HG03175 (cell line): Measurements from ENCODE around the gene XYLT2.
"Not testable (repeated sequence)": the region's sequence is repeated elsewhere in the genome, so short reads cannot be mapped to it uniquely, and the experiment has no call there.

Source experiments
- ATAC-seq: cut with Tn5 transposase; IDR thresholded peaks from one replicate; pipeline ENCODE4 v1.9.1; 2021; ENCODE audit warnings: mild to moderate bottlenecking, moderate library complexity; ENCODE audit not compliant: unreplicated experiment

The XYLT2 gene

GRCh38 chr17:50319306-50320004 lies 26.5 kb upstream of the XYLT2 start:
- ATAC-seq, result no peak

GRCh38 chr17:50322271-50322670 lies 23.7 kb upstream of the XYLT2 start:
- no peak for ATAC-seq

GRCh38 chr17:50323060-50323459 lies 22.9 kb upstream of the XYLT2 start:
- no peak for ATAC-seq

GRCh38 chr17:50325906-50326305 lies 20.0 kb upstream of the XYLT2 start:
- ATAC-seq, result no peak

DNA sequence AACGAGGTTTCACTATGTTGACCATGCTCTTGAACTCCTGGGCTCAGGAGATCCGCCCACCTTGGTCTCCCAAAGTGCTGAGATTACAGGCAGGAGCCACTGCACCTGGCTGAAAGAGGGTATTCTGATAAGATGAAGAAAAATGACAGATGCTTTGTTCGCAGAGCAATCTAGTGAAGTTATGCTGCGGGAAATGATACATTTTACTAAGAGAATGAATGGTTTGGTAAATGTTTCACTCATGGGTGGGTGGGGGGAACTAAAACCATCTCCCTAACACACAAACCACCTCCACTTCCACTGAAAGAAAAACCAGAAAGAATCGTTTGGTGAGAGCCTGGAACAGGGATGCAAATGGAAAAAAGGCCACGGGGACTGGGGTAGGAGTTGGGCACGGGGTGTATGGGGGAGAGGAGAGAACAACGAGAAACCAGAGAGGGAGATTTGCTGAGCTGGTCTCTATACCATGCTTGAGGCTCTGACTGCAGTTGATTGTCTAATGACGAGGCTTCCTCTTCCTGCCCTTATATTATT lies 19.0 kb upstream of the XYLT2 start:
- no peak for ATAC-seq

DNA sequence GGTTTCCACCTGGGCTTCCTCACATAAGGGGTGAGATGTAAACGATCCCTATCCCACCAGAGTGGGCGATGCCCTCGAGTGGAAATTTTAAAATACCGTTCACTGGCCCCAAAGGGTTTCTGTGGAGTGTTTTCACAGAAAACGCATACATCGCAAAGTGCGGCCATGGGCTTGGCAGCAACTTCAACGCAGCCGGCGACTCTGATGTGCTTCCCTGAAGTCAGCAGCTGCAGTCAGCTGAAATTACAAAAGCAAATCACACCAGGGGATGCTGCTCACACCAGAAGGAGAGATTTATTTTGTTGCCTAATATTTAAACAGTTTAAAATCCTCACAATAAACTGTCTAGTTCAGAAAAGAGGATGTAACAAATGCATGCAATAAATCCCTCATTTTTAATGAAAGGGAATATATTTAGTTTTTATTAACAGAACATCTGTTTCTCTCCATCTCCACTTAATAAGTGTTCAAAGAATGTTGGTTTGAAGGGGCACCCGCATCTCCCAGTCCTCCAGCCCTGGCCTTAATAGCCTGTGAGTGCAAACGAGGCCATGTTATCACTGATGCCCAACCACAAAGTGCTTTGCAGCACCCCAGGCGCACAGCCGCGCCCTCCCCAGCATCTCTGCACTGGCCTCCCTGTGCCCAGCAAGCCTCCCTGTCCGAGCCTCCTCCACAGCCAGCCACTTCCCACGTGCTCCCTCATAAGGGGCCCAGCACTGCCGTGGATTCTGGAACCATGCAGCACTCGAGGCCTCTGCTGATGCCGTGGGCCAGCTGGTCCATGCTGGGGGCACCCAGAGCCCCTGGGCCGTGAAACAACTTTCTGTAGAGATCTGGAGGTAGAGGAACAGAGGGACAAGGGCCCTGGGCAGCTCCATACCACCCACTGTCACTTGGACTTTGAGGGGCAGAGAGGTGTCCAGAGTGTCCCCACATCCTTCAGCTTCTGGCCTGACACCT lies 17.3 kb upstream of the XYLT2 start:
- ATAC-seq, result no peak

- no peak for ATAC-seq
These were observed 16.2 kb upstream of the XYLT2 start for GRCh38 chr17:50329716-50330115.

DNA sequence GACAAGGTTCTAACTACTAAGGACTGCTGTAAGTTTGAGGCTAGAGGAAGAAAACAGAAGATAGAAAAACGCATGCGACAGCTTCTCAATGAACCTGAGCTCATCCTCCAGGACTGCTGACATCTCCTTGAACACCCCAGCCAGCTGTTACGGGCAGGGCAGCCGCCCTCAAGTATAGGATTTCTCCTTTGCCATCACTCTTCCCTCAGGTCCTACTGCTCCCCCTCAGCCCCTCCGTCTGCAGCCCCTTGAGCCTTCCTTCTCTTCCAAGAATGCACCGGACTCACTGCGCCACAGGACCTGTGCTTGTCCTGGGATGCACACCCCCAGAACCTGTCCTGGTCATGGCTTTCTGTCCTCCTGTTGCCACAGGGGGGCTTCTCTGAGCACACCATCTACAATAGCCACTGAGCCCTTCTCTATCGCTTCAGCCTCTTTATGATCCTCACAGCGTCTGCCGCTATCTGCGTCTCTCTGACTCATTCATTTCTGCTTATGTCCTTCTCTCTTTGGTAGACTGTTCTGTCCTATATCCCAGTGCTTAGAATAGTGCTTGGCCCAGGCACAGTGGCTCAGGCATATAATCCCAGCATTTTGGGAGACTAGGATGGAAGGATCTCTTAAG lies 15.7 kb upstream of the XYLT2 start:
- ATAC-seq, result no peak

DNA sequence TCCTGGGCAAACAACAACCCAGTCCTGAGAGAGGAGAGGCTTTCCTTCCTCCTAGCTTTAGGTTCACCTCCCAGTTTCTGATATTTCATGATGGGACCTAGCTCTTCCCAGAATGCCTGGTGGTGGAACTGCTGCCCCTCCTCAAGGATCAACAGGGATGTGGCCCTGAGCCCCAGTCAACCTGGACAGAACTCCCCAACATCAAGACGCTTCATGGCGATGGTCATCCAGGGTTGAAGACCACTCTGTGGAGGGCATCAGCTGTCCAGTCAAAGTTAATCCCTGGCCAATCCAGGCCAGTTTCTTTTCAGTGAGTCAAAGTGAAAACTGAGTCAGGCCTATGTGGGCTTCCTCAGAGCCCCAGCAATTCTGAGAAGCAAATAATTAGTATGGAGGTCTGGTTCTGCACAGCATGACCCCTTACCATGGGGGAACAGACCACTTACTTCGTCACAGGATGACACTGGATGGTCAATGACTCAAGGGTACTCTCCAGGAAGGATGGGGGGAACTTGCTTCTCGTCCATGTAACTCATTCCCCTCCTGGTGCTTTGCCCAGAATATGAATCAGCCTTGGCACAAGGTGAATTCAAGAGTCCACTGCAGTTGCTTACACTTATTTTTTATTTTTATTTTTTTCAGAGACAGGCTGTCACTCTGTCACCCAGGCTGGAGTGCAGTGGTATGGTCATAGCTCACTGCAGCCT lies 14.7 kb upstream of the XYLT2 start:
- no peak for ATAC-seq

DNA sequence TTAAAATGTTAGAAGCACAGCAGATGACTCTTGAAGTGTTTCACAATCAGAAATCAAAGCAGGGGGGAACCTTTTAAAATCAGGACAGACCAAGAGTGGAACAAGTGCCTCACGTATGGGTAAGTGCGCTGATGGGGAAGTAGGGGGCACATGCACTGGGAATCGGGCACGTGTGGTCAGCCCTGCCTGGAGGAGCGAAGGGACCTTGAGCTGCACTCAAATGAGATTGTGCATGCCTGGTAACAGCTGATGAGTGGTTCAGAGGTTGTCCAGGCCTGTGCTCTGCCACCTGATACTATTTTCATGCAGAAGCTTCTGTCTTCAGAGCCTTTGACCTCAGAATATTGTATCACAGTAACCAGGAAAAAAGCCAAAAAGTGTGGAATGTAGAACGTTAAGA lies 13.7 kb upstream of the XYLT2 start:
- no peak for ATAC-seq

- not testable (repeated sequence) for ATAC-seq
These were observed 12.5 kb upstream of the XYLT2 start for GRCh38 chr17:50333291-50334057.

- no peak for ATAC-seq
These were observed 8.0 kb upstream of the XYLT2 start for GRCh38 chr17:50337956-50338355.

DNA sequence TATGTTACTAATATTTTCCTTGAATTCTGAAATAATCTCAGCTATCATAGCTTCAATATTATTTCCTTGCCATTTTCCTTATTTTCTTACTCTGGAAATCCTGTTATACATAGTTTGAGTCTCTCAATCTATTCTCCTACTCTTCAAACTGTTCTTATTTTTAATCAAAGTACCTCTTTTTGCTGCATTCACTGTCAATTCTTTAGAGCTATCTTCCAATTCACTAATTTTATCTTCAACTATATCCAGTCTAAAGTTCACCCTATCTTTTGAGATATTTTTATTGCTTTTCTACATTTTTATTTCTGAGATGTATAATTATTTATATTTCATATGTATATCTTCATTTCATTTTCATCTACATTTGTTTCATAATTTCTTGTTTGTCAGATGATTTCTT lies 7.3 kb upstream of the XYLT2 start:
- ATAC-seq, result no peak

GRCh38 chr17:50339381-50339780 lies 6.5 kb upstream of the XYLT2 start:
- ATAC-seq, result no peak

DNA sequence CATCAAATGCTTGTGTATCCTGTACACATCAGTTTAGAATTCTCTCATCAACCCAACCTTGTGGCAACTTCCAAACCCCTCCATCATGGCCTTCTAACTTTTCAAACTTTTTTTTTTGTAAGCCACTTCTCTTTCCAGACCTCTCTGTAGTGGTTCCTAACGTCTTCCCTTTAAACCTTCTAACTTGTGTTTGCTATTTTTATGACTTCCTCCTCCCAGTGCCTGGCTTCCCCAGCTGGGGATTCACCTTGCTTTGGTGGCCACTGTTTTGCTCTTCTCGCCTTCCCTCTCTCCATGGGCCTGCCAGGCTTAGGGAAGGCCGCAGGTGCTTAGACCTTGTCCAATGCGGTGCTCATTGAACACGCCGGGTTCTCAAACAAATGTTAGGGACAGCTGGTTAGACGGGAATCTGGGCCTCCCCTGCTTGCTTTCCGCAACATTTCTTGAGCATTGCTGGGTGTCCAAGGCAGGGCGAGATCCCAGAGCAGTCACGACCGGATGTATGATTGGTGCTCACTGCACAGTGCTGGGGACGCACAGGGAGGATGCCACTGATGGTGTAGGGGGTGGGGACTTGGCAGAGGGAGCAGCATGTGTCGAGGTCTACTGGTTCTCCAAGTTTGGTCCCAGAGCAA lies 1.1 kb upstream of the XYLT2 start:
- ATAC-seq, result no peak

- ATAC-seq, result peak; percentile 56
These were observed 589 bp downstream of the XYLT2 start for GRCh38 chr17:50346313-50347116.

- no peak for ATAC-seq
These were observed 1.4 kb downstream of the XYLT2 start for GRCh38 chr17:50347117-50347893.

GRCh38 chr17:50347894-50348291 lies 2.0 kb downstream of the XYLT2 start:
- ATAC-seq, result no peak
